ENCODE data around the gene UQCR10. TPM values are rescaled to one million over a fixed set of nuclear protein-coding genes. Genes with fewer than 3 reads are reported as not detected.

UQCR10 gene
- total and polyA plus RNA-seq, 2 experiments from 2014 or later: 78.0 to 535 TPM

DNA sequence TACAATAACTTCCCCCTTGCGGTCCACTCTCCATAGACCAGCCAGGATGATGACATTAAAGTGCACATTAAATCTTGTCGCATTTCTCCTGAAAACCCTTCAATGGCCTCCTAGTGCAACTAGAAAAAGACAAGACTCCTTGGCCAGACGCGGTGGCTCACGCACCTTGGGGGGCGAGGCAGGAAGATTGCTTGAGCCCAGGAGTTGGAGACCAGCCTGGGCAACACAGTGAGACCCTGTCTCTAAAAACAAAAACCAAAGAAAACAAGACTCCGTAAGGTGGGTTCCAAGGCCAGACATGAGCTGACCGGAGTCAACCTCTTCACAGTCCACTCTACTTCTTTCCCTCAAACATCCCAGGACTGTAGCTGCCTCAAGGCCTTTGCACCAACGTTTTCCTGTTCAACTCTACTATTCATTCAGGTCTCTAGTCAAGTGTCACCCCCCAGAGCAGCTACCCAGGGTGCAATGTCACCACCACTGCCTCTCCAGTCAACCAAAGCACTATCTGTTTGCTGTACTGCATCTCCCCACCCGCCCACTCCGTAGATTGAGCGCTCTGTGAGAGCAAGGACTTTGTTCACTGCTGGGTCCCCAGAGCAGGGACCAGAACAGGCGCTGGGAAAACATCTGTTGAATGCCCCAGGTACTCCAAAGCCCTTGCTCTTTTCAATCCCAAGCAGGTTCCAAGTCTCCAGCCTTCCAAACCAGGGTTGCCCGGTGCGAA is 1.1 kb upstream of the UQCR10 start:
- peaks cover 11% of the 10 kb centered on the region for H3K4me1 ChIP-seq (ENCODE audit: insufficient read depth)
- H3K27ac Mint-ChIP-seq: peak overlapping the region; percentile 93; the same call in 1 of the 2 replicates
- peak overlapping the region; percentile 100 for H3K4me3 Mint-ChIP-seq
- peak overlapping the region; percentile 82 for H3K4me3 ChIP-seq
- H3K27ac ChIP-seq (ENCODE audit: low read depth): peak overlapping the region; percentile 75; the same call in 1 of the 2 replicates
- H3K79me2 ChIP-seq (replicated peaks; ENCODE audit: insufficient read depth): peaks cover 24% of the 10 kb centered on the region
- ATAC-seq (peak; percentile 29), DNase-seq (ENCODE audit: low spot score) (no peak)
- H3K9me2 ChIP-seq (ENCODE audit: insufficient read depth): no peaks in the 10 kb centered on the region
- H2AFZ ChIP-seq: peak overlapping the region; percentile 80
- peaks cover 15% of the 10 kb centered on the region for H3K4me1 Mint-ChIP-seq
- H3K4me2 ChIP-seq: peak overlapping the region; percentile 99
- no peaks in the 10 kb centered on the region for H3K9me3 Mint-ChIP-seq
- peaks cover 9% of the 10 kb centered on the region for H3K27me3 Mint-ChIP-seq (ENCODE audit: insufficient read depth, low read depth, poor library complexity)
- H4K20me1 ChIP-seq (replicated peaks; ENCODE audit: insufficient read depth): peaks cover 4% of the 10 kb centered on the region
- peaks cover 27% of the 10 kb centered on the region for H3K36me3 Mint-ChIP-seq (ENCODE audit: low read depth)
- H3K27me3 ChIP-seq (ENCODE audit: insufficient read depth): no peaks in the 10 kb centered on the region
- no peak for TF ChIP-seq ZNF114 (CRISPR knock-in tag; IDR thresholded peaks at IDR 0.05)
- TF ChIP-seq, protein P1, sequence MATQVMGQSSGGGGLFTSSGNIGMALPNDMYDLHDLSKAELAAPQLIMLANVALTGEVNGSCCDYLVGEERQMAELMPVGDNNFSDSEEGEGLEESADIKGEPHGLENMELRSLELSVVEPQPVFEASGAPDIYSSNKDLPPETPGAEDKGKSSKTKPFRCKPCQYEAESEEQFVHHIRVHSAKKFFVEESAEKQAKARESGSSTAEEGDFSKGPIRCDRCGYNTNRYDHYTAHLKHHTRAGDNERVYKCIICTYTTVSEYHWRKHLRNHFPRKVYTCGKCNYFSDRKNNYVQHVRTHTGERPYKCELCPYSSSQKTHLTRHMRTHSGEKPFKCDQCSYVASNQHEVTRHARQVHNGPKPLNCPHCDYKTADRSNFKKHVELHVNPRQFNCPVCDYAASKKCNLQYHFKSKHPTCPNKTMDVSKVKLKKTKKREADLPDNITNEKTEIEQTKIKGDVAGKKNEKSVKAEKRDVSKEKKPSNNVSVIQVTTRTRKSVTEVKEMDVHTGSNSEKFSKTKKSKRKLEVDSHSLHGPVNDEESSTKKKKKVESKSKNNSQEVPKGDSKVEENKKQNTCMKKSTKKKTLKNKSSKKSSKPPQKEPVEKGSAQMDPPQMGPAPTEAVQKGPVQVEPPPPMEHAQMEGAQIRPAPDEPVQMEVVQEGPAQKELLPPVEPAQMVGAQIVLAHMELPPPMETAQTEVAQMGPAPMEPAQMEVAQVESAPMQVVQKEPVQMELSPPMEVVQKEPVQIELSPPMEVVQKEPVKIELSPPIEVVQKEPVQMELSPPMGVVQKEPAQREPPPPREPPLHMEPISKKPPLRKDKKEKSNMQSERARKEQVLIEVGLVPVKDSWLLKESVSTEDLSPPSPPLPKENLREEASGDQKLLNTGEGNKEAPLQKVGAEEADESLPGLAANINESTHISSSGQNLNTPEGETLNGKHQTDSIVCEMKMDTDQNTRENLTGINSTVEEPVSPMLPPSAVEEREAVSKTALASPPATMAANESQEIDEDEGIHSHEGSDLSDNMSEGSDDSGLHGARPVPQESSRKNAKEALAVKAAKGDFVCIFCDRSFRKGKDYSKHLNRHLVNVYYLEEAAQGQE (IDR thresholded peaks at IDR 0.05; ENCODE audit: unreplicated experiment): no peak
- TF ChIP-seq STAT1 (IDR thresholded peaks at IDR 0.05; ENCODE audit: unreplicated experiment): no peak
- no peaks in the 10 kb centered on the region for H3K36me3 ChIP-seq (ENCODE audit: insufficient read depth)
- peaks cover 4% of the 10 kb centered on the region; the same call in 1 of the 2 replicates for H3F3A ChIP-seq (replicated peaks; ENCODE audit: low read depth)

DNA sequence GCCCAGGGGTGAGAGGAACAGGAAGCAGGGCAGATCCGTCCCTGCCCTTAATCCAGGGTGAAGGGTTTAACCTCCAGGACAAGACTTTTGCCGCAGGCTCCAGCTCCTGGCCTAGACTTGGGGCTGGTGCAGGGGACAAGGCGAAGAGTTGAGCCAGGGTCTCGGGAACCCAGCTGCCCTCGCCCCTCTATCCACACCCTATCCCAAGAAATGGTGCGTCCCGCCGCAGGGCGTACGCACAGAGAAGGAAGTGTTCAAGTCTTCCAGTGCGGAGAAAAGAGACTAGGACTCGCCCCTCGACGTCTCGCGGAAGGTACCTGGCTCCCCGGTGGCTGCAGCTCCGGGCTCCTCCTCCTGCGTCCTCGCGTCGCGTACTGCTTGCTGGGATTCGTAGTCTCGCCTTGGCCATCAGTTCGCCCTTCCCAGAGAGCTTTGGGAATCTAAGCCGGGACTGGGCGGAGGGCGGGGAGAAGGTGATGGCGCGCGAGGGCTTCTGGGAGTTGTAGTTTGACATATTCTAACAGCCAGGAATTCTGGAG is 468 bp upstream of the UQCR10 start, which contains the start of gene ZMAT5:
Gene ZMAT5 (minus strand): TSS at position 376 of the 539 bp plus-strand sequence. CDS start 18,463 bp downstream, outside the sequence.
- peaks cover 24% of the 10 kb centered on the region for H3K79me2 ChIP-seq (replicated peaks; ENCODE audit: insufficient read depth)
- H2AFZ ChIP-seq: peak within 1 kb of the TSS; percentile 98
- H3K27ac ChIP-seq (ENCODE audit: low read depth): peak within 1 kb of the TSS; percentile 79
- H3K4me1 ChIP-seq (ENCODE audit: insufficient read depth): peaks cover 11% of the 10 kb centered on the region
- Mint-ChIP-seq H3K9me3 (no peaks in the 10 kb centered on the region), H3K36me3 (ENCODE audit: low read depth) (peaks cover 28% of the 10 kb centered on the region), H3K4me1 (peaks cover 15% of the 10 kb centered on the region), H3K27ac (peak within 1 kb of the TSS; percentile 99), H3K4me3 (peak within 1 kb of the TSS; percentile 100), H3K27me3 (ENCODE audit: insufficient read depth, low read depth, poor library complexity) (peaks cover 13% of the 10 kb centered on the region)
- H4K20me1 ChIP-seq (replicated peaks; ENCODE audit: insufficient read depth): peaks cover 4% of the 10 kb centered on the region
- H3K27me3 ChIP-seq (ENCODE audit: insufficient read depth): no peaks in the 10 kb centered on the region
- H3K4me2 ChIP-seq: peak within 1 kb of the TSS; percentile 99
- no peaks in the 10 kb centered on the region for H3K36me3 ChIP-seq (ENCODE audit: insufficient read depth)
- no peaks in the 10 kb centered on the region for H3K9me2 ChIP-seq (ENCODE audit: insufficient read depth)
- DNase-seq (ENCODE audit: low spot score) (peak; percentile 99), ATAC-seq (peak; percentile 97)
- H3K4me3 ChIP-seq: peak within 1 kb of the TSS; percentile 82
- peaks cover 4% of the 10 kb centered on the region; the same call in 1 of the 2 replicates for H3F3A ChIP-seq (replicated peaks; ENCODE audit: low read depth)
- TF ChIP-seq, protein P1 (IDR thresholded peaks at IDR 0.05; ENCODE audit: unreplicated experiment): no peak
- peak; percentile 92 for TF ChIP-seq POLR2AphosphoS5 (IDR thresholded peaks at IDR 0.05; ENCODE audit: low read depth)
- TF ChIP-seq CREB1 (CRISPR knock-in tag; IDR thresholded peaks at IDR 0.05; ENCODE audit: low read depth): peak; percentile 68; the same call in 1 of the 2 replicates
- TF ChIP-seq, protein P2, sequence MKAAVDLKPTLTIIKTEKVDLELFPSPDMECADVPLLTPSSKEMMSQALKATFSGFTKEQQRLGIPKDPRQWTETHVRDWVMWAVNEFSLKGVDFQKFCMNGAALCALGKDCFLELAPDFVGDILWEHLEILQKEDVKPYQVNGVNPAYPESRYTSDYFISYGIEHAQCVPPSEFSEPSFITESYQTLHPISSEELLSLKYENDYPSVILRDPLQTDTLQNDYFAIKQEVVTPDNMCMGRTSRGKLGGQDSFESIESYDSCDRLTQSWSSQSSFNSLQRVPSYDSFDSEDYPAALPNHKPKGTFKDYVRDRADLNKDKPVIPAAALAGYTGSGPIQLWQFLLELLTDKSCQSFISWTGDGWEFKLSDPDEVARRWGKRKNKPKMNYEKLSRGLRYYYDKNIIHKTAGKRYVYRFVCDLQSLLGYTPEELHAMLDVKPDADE (IDR thresholded peaks at IDR 0.05): peak; percentile 95
